HepG2 (cell line): ENCODE measurements around the gene ALOX12. TPM values are rescaled to one million over a fixed set of nuclear protein-coding genes. Genes with fewer than 3 reads are reported as not detected.

ENCODE experiments used
- CEBPZ ChIP-seq: IDR thresholded peaks from 2 replicates; pipeline ENCODE4 v1.6.1; 2012; ENCODE audit warnings: low read length, improper control_type of control experiment
- CREB1 ChIP-seq, 2 experiments: fragments of 450-650 bp in 1 of 2; IDR thresholded peaks; 2 replicates each; pipeline ENCODE4 v1.6.1; 2016 to 2017; ENCODE audit warnings: control low read depth in 1 of 2, mild to moderate bottlenecking in 1 of 2, missing compliant biosample characterization in 1 of 2, missing genetic modification characterization in 1 of 2
- GATA4 ChIP-seq: sonication (generic); IDR thresholded peaks from 2 replicates; pipeline ENCODE4 v1.6.1; 2016; ENCODE audit warnings: antibody characterized with exemption, low read depth, borderline replicate concordance
- HNF4G ChIP-seq, 2 experiments: sonication (generic) in 1 of 2; formaldehyde crosslinking in 1 of 2; IDR thresholded peaks; 2 replicates each; pipeline versions ENCODE4 v1.4.0 to v1.6.1; 2011 to 2020; ENCODE audit warnings: borderline replicate concordance in 2 of 2, low read depth in 2 of 2, mild to moderate bottlenecking in 2 of 2, low read length in 1 of 2, missing genetic modification reagents in 1 of 2, moderate library complexity in 1 of 2
- KLF12 ChIP-seq: sonication (generic); formaldehyde crosslinking; IDR thresholded peaks from 2 replicates; pipeline ENCODE4 v1.4.0; 2020; ENCODE audit warnings: missing genetic modification reagents, borderline replicate concordance
- MAX ChIP-seq: IDR thresholded peaks from 2 replicates; pipeline ENCODE4 v1.6.1; 2012; ENCODE audit warnings: inconsistent platforms
- NR2F6 ChIP-seq, 2 experiments: IDR thresholded peaks; 2 replicates each; pipeline ENCODE4 v1.6.1; 2016; ENCODE audit warnings: antibody characterized with exemption in 1 of 2, mild to moderate bottlenecking in 1 of 2
- SALL1 ChIP-seq: sonication (generic); formaldehyde crosslinking; IDR thresholded peaks from 2 replicates; pipeline ENCODE4 v1.8.0; 2022; ENCODE audit warnings: mild to moderate bottlenecking, missing genetic modification reagents
- ZNF230 ChIP-seq: sonication (generic); formaldehyde crosslinking; IDR thresholded peaks from 2 replicates; pipeline ENCODE4 v1.4.0; 2020; ENCODE audit warnings: mild to moderate bottlenecking, missing genetic modification reagents
- ZNF274 ChIP-seq: sonication (generic); formaldehyde crosslinking; IDR thresholded peaks from 2 replicates; pipeline ENCODE4 v1.5.1; 2020; ENCODE audit warnings: mild to moderate bottlenecking, missing genetic modification reagents
- ZNF547 ChIP-seq: sonication (generic); formaldehyde crosslinking; IDR thresholded peaks from 2 replicates; pipeline ENCODE4 v1.5.1; 2020; ENCODE audit warnings: mild to moderate bottlenecking, missing genetic modification reagents
- ZSCAN21 ChIP-seq: sonication (generic); formaldehyde crosslinking; IDR thresholded peaks from 2 replicates; pipeline ENCODE4 v1.8.0; 2022; ENCODE audit warnings: mild to moderate bottlenecking, missing genetic modification reagents, moderate library complexity, borderline replicate concordance
- polyA plus RNA-seq, 8 experiments: library from polyadenylated mRNA; depleted of rRNA in 3 of 8; stranded (reverse) in 7 of 8; unstranded in 1 of 8; fragments of >200 nt; fragmentation: Illumina TruSeq in 4 of 8; extraction: Trizol in 4 of 8; gene quantifications; 2 replicates each; pipeline versions ENCODE4 v1.2.1 to v1.2.3, GENCODE V29; 2011 to 2016; ENCODE audit warnings: low read depth in 4 of 8, missing spikeins in 1 of 8, mixed read lengths in 1 of 8; ENCODE audit not compliant: insufficient read depth in 1 of 8
- total RNA-seq, 5 experiments: library from RNA; depleted of rRNA; stranded (reverse); fragments of >200 nt; fragmentation: Illumina TruSeq; extraction: Trizol; gene quantifications; 2 replicates each; pipeline ENCODE4 v1.2.3, GENCODE V29; 2016; ENCODE audit warnings: low read depth in 1 of 5
- TF ChIP-seq, protein P1 (sequence below): sonication (generic); formaldehyde crosslinking; IDR thresholded peaks from 2 replicates; pipeline ENCODE4 v1.5.1; 2020; ENCODE audit warnings: mild to moderate bottlenecking, missing genetic modification reagents, borderline replicate concordance
- TF ChIP-seq, protein P2 (sequence below): sonication (generic); formaldehyde crosslinking; IDR thresholded peaks from 2 replicates; pipeline ENCODE4 v1.4.0; 2020; ENCODE audit warnings: mild to moderate bottlenecking, missing genetic modification reagents

ALOX12 gene
- total and polyA plus RNA-seq, 2 of the 13 experiments (the other 11 are each of a cell fraction or from before 2014, with no cell fraction given), result not detected

GRCh38 chr17:7023576-7024401 lies 27.9 kb downstream of the ALOX12 start (continued):
- TF ChIP-seq CEBPZ (no peak), KLF12 (CRISPR knock-in tag) (no peak), CREB1 (IDR thresholded peaks at IDR 0.05) (peak; percentile 61), CREB1 (CRISPR knock-in tag; IDR thresholded peaks at IDR 0.05) (no peak), ZNF230 (no peak), ZNF274 (no peak), ZNF547 (CRISPR knock-in tag) (no peak), HNF4G (IDR thresholded peaks at IDR 0.05; ENCODE audit: borderline replicate concordance, low read depth, low read length) (no peak), HNF4G (CRISPR knock-in tag; IDR thresholded peaks at IDR 0.05; ENCODE audit: borderline replicate concordance, low read depth) (no peak), GATA4 (no peak), MAX (peak; percentile 66), NR2F6 (IDR thresholded peaks at IDR 0.05) (no peak), NR2F6 (CRISPR knock-in tag; IDR thresholded peaks at IDR 0.05) (no peak), SALL1 (CRISPR knock-in tag) (no peak), ZSCAN21 (no peak)
- TF ChIP-seq, protein P1, sequence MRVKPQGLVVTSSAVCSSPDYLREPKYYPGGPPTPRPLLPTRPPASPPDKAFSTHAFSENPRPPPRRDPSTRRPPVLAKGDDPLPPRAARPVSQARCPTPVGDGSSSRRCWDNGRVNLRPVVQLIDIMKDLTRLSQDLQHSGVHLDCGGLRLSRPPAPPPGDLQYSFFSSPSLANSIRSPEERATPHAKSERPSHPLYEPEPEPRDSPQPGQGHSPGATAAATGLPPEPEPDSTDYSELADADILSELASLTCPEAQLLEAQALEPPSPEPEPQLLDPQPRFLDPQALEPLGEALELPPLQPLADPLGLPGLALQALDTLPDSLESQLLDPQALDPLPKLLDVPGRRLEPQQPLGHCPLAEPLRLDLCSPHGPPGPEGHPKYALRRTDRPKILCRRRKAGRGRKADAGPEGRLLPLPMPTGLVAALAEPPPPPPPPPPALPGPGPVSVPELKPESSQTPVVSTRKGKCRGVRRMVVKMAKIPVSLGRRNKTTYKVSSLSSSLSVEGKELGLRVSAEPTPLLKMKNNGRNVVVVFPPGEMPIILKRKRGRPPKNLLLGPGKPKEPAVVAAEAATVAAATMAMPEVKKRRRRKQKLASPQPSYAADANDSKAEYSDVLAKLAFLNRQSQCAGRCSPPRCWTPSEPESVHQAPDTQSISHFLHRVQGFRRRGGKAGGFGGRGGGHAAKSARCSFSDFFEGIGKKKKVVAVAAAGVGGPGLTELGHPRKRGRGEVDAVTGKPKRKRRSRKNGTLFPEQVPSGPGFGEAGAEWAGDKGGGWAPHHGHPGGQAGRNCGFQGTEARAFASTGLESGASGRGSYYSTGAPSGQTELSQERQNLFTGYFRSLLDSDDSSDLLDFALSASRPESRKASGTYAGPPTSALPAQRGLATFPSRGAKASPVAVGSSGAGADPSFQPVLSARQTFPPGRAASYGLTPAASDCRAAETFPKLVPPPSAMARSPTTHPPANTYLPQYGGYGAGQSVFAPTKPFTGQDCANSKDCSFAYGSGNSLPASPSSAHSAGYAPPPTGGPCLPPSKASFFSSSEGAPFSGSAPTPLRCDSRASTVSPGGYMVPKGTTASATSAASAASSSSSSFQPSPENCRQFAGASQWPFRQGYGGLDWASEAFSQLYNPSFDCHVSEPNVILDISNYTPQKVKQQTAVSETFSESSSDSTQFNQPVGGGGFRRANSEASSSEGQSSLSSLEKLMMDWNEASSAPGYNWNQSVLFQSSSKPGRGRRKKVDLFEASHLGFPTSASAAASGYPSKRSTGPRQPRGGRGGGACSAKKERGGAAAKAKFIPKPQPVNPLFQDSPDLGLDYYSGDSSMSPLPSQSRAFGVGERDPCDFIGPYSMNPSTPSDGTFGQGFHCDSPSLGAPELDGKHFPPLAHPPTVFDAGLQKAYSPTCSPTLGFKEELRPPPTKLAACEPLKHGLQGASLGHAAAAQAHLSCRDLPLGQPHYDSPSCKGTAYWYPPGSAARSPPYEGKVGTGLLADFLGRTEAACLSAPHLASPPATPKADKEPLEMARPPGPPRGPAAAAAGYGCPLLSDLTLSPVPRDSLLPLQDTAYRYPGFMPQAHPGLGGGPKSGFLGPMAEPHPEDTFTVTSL (CRISPR knock-in tag), result no peak
- TF ChIP-seq, protein P2, sequence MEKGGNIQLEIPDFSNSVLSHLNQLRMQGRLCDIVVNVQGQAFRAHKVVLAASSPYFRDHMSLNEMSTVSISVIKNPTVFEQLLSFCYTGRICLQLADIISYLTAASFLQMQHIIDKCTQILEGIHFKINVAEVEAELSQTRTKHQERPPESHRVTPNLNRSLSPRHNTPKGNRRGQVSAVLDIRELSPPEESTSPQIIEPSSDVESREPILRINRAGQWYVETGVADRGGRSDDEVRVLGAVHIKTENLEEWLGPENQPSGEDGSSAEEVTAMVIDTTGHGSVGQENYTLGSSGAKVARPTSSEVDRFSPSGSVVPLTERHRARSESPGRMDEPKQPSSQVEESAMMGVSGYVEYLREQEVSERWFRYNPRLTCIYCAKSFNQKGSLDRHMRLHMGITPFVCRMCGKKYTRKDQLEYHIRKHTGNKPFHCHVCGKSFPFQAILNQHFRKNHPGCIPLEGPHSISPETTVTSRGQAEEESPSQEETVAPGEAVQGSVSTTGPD (CRISPR knock-in tag), result no peak
- TF ChIP-seq, all 625 proteins: peak for 4
